Vagina (tissue), 2 donors: ENCODE data around the gene FMNL2. TPM values are rescaled to one million over a fixed set of nuclear protein-coding genes. Genes with fewer than 3 reads are reported as not detected.

Experiments
- DNase-seq, 2 donors: peaks; one replicate each; pipeline ENCODE4 v3.0.0-alpha.2; 2017; ENCODE audit errors: extremely low spot score in 2 of 2
- H3K27ac ChIP-seq: fragments of 200-600 bp; sonication (generic); one replicate; pipeline ENCODE4 v1.5.1; 2019
- H3K27me3 ChIP-seq: fragments of 200-600 bp; sonication (generic); one replicate; pipeline ENCODE4 v1.5.1; 2019
- H3K36me3 ChIP-seq, 2 donors: fragments of 200-600 bp; sonication (generic); one replicate each; pipeline ENCODE4 v1.5.1; 2017 to 2019
- H3K4me1 ChIP-seq: fragments of 200-600 bp; sonication (generic); one replicate; pipeline ENCODE4 v1.5.1; 2019
- H3K4me3 ChIP-seq, 2 donors: fragments of 200-600 bp; sonication (generic); 1 replicate in 1 of 2; 2 replicates in 1 of 2; pipeline ENCODE4 v1.5.1; 2016 to 2019
- H3K9me3 ChIP-seq: fragments of 200-600 bp; sonication (generic); one replicate; pipeline ENCODE4 v1.5.1; 2019
- CTCF ChIP-seq, 3 experiments: fragments of 450-650 bp in 2 of 3; fragments of 200-600 bp in 1 of 3; sonication (generic) in 1 of 3; IDR thresholded peaks; one replicate each; pipeline ENCODE4 v1.5.1; 2017 to 2019; ENCODE audit warnings: antibody characterized with exemption in 3 of 3, mild to moderate bottlenecking in 2 of 3, moderate library complexity in 2 of 3
- POLR2A ChIP-seq, 2 donors: fragments of 450-650 bp; IDR thresholded peaks; one replicate each; pipeline ENCODE4 v1.6.1; 2017; ENCODE audit warnings: antibody characterized with exemption in 2 of 2, mild to moderate bottlenecking in 2 of 2, moderate library complexity in 2 of 2
- POLR2AphosphoS5 ChIP-seq, 2 donors: sonication (generic); formaldehyde crosslinking; IDR thresholded peaks; one replicate each; pipeline ENCODE4 v1.9.0; 2017; ENCODE audit warnings: antibody characterized with exemption in 2 of 2, mild to moderate bottlenecking in 2 of 2, low read depth in 1 of 2; ENCODE audit not compliant: insufficient read depth in 1 of 2
- intact Hi-C: fragments of 100-400 bp; cut with DNase I; formaldehyde crosslinking; loops from one replicate; pipeline ENCODE4 v1.15.1; 2023
- total RNA-seq: library from RNA; depleted of rRNA; stranded (reverse); fragments of >200 nt; gene quantifications from one replicate; pipeline ENCODE4 v1.2.3, GENCODE V29; 2016

Gene FMNL2
- total RNA-seq, 1 donor from 2014 or later = 35.4 TPM

DNA sequence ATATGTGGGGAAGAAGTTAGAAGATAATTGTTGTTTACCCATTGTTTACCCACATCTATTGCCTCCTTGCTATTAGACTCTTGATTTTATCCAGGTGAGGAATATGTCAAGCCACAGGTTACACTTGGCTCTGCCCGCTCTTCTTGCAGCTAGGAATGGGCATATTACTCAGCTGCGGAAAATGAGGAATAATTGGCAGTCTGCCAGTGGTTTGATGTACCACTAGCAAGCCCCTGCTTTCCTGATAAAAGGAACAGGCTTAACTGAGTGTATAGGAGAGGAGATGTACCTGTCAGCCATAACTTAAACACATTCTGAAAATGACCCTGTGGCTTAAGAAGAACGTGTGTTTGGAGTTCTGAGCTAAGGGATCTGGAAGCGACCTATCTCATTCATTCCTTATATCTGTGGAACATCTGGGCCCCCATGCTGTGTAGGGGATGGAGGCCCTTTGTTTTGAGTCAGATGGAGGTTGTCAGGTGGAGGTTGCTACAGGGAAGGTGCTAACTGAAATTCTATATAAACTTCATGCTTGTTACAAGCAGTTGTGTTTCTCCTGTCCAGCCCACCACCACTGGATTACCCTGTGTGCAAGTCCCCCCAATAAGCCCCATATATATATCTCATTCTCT is 4.6 kb upstream of the FMNL2 start:
- no peaks in the 10 kb centered on the region for H3K9me3 ChIP-seq
- DNase-seq = no peak
- intact Hi-C loops = no loop called here
- TF ChIP-seq POLR2AphosphoS5 (IDR thresholded peaks at IDR 0.05; ENCODE audit: insufficient read depth in 1 of 2, low read depth in 1 of 2) = no peak
- no peak for TF ChIP-seq POLR2A (IDR thresholded peaks at IDR 0.05)
- no peak for TF ChIP-seq CTCF (IDR thresholded peaks at IDR 0.05)
- no peak overlapping the region for H3K27ac ChIP-seq
- no peak overlapping the region for H3K4me3 ChIP-seq
- peaks cover 7% of the 10 kb centered on the region for H3K4me1 ChIP-seq
- H3K27me3 ChIP-seq = no peaks in the 10 kb centered on the region
- H3K36me3 ChIP-seq = no peaks in the 10 kb centered on the region

DNA sequence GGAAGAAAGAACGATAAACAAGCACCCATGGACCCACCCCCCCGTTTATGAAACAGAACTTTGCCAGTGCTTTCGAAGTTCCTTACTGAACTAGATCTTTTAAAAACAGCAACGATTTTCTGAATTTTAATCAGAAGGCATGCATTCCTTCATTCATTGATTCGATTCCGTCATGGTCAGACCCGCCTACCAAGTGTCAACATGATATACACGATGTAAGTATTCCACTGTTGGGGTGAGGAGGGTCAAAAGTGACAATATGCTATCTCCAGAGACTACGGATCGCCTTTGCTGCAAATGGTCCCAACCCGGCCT is 316 bp upstream of the FMNL2 start:
- Histone ChIP-seq H3K9me3 (no peaks in the 10 kb centered on the region), H3K27me3 (no peaks in the 10 kb centered on the region), H3K27ac (peak overlapping the region; percentile 89), H3K36me3 (no peaks in the 10 kb centered on the region), H3K4me1 (peaks cover 19% of the 10 kb centered on the region), H3K4me3 (peak overlapping the region; percentile 83 to 98)
- DNase-seq = no peak
- intact Hi-C loops = no loop called here
- TF ChIP-seq POLR2AphosphoS5 (IDR thresholded peaks at IDR 0.05; ENCODE audit: insufficient read depth in 1 of 2, low read depth in 1 of 2) (no peak), CTCF (IDR thresholded peaks at IDR 0.05) (no peak)

DNA sequence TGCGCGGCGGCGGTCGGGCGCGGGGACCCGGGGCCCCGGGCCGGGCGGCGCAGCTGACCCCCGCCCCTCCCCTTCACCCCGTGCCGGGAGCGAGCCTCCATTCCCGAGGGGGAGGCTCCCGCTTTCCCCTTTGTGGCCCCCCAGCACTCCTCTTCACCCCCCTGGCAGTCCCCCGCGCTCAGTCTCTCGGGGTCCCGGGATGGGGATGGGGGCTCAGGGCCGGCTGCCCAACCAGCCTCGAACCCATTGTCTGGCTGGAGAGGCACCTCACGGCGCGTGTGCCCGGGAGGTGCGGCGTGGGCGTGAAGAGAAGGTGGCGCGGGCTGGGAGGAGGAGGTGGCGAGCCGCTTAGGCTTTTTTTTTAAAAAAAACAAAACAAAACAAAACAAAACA is 748 bp downstream of the FMNL2 start:
- H3K36me3 ChIP-seq = no peaks in the 10 kb centered on the region
- DNase-seq = no peak
- H3K9me3 ChIP-seq = no peaks in the 10 kb centered on the region
- TF ChIP-seq CTCF (IDR thresholded peaks at IDR 0.05) (no peak), POLR2A (IDR thresholded peaks at IDR 0.05) (no peak), POLR2AphosphoS5 (IDR thresholded peaks at IDR 0.05; ENCODE audit: insufficient read depth in 1 of 2, low read depth in 1 of 2) (no peak)
- no peaks in the 10 kb centered on the region for H3K27me3 ChIP-seq
- peak overlapping the region; percentile 89 for H3K27ac ChIP-seq
- peaks cover 19% of the 10 kb centered on the region for H3K4me1 ChIP-seq
- H3K4me3 ChIP-seq = peak overlapping the region; percentile 83 to 98
- intact Hi-C loops = no loop called here

DNA sequence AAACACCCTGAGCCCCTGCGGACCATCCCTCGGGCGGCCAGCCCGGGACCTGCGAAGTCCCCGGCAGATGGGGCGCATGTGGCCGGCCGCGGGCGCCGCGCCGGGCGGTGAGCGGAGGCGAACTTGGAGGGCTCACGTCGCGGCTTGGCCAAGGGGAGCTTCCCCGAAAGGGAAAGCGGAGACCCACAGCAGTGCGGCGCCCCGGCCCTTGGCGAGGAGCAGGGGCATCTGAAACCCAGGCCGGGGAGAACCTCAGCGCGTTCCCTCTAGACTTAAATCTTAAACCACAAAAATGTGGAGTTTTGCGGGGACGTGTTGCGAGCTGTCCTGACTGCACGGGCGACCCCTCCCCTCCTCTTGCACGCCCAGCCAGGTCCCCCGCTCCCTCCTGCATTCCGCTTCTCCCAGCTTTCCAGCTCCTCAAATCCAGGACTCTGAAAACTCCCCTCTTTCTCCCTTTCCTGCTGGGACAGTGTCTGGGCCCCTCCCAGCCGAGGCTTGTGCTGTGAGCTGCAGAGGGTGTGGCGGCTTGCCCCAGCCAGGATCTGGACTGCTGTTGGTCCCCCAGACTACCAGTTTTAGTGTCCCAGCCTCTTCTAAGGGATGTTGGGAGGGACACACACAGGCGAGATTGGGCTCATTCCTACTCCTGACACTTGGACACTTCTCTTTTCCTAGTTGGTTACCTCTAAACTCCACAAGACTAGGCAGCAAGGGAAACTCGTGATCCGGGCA is 1.3 kb downstream of the FMNL2 start:
- intact Hi-C loops = no loop called here
- Histone ChIP-seq H3K9me3 (no peaks in the 10 kb centered on the region), H3K27me3 (no peaks in the 10 kb centered on the region), H3K4me1 (peaks cover 19% of the 10 kb centered on the region), H3K36me3 (no peaks in the 10 kb centered on the region), H3K4me3 (peak overlapping the region; percentile 83 to 98), H3K27ac (peak overlapping the region; percentile 89)
- peak in 1 of 2 donors; percentile 90 for DNase-seq
- peak in 1 of 2 donors; percentile 41 for TF ChIP-seq POLR2A (IDR thresholded peaks at IDR 0.05)
- TF ChIP-seq POLR2AphosphoS5 (IDR thresholded peaks at IDR 0.05; ENCODE audit: insufficient read depth in 1 of 2, low read depth in 1 of 2) = peak in 1 of 2 donors; percentile 74
- no peak for TF ChIP-seq CTCF (IDR thresholded peaks at IDR 0.05)
